HG03378 (cell line): Measurements from ENCODE around the gene DHRS9.

Source experiments
- ATAC-seq: cut with Tn5 transposase; IDR thresholded peaks from one replicate; pipeline ENCODE4 v1.9.1; 2021; ENCODE audit warnings: mild to moderate bottlenecking, moderate library complexity; ENCODE audit not compliant: unreplicated experiment

The DHRS9 gene

DNA sequence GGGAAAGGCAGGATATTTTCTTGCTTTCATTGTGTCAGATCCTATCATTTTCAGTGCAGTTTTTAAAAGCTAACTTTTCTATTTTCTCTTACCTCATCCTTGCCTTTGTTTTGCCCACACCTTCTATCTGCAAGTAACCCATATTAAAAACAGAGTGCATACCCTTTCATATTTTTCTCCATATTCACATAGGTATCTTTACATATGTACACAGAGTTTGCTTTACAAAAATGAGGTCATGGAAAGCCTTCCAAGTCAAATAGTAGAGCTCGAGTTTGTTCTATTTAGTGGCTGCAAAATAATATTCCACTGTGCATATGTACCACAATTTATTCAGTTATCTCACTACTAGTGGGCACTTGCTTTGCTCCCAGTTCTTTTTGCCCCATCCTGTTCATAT is 3.9 kb upstream of the DHRS9 start:
- no peak for ATAC-seq

DNA sequence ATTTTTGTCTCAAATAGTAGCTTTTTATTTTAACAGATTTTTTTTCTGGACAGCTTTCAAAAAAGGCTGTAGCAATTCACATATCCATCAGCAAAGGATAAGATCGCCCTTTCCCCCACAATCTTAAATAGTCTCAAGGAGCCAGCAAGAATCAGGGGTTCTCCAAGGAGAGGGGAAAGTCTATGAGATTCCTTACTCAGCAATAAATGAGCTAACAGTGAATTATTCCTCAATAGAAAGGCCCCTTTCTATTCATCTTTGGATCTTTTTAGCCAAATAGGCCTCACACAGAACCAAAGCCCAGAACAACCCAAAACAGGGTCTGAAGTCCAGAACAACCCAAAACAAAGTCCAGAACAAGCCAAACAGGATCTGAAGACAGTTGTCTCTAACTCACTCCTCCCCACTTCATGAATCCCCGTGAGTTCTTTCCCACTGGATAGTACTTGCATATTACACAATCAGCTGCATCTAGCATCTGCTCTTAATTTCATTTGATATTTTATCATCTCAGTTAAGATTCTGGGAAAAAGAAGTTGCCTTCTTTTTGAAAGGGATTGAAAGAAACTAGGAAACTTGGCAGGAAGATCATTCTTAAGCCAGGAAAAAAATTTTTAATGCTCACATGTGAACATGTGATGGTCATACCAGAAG is 3.4 kb upstream of the DHRS9 start:
- ATAC-seq, result no peak

DNA sequence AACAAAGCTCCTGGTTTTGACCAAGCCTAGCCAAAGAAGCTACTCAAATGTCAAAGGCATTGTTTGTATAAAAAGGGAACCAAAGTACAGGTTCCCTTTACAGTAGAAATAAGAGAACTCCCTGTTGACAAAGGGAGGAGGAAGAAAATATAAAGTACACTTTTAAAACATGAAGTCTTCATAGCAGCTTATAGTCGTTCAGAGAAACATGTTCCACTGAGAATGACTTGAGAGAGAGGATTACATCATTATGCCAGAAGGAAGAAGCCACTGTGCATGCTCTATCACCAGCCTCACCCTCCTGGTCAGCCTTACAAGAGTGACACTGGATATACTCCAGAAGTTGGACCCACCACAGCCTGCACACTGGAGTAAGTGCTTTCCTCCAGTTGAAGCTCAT is 2.5 kb upstream of the DHRS9 start:
- no peak for ATAC-seq

DNA sequence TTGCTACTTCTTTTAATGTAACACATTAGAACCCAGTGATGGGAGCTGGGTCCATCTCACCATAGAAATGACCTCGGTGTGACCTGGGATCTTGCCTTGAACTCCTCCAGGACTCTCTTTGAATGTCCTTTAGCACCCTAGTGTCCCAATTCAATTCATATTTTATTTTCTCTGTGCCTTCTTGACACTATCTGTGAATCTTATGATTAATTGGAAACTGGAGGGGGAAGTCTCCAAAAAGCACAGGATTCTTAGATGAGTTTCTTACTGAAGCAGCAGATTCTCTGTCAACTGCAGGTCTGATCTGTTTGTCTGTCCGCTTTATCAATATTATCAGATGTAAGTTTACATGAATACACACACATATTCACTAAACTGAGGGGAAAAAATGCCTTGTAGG is 470 bp downstream of the DHRS9 start:
- no peak for ATAC-seq

DNA sequence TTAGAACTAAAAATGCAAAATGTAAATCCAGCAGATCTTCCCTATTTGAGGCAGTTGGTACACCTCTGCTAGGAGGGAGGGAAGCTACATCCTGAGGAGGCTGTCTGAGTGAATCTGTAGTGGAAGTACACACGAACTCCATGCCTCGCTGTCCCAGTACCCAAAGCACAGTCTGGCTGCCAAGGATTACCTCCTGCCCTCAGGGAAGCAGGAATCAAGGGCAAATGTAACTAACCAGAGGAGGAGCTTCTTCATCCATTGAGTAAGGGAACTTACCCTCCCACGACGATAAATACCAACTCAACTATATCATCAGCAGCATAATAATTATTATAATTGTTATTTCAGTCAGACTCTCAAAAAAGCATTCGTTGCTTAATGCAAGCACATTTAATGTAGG is 2.1 kb downstream of the DHRS9 start:
- no peak for ATAC-seq

DNA sequence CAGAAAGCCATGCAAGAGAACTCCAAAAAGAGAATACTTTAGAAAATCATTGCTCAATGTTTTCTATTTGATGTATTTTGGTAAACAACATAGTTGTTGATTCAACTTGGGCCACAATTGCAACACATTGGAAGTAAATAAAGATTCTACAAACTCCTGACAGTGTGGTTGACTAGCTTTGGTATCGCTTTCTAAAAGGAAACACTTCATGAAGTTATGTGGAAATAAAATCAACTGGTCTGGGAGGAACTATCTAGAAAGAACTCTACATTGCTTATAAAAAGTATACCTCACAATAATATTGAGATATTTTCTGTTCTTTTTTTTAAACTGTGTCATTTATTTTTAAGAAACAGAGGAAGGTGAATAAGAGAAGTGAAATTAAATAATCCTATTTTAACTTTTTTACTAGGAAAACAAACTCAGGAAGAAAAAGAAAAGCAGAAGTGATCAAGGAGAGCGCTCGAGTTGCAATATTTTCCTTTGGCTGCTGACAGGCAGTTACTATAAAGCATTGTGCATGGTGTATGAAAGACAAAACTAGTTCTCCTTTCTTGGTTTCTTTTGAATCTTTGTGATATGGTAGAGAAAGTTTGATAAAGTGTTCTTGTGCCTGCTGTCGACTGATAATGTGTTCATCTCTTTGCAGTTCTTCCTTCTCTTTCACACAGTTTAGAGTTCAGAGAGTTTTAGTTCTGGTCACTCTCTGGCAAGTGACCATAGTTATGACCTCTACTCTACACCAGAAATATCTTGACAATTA is 3.0 kb downstream of the DHRS9 start:
- ATAC-seq, result peak; percentile 46

DNA sequence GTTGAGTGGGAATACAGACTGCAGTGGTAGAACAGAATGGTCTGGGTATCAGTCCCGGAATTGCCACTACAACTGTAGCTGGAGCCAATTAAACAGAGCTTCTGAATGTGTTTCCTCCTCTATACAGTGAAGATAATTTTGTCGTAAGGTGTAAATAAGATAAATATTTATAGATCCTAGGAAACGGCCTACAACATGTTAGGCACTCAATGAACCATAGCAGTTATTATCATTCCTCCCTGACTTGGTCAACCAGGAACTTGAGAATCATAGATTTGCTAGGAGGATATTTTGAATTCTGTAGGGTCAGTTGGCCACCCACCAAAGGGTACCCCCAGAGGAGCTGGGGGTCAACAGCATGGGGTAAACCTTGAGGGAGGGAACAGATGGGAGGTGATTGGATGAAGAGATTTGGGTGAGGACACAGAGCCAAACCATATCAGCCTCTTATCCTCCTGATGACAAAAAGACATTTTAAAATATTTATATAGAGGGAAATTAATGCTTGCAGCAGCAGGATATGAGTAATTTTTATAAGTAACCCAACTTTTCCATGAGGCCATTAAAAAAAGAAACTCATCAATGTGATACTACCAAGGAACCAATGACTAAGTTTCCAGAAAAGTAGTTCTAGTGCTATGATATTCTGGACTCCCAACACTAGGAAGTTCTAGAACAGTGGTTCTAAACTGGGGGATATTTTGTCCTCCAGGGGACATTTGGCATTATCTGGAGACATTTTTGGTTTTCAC is 4.0 kb downstream of the DHRS9 start:
- no peak for ATAC-seq

DNA sequence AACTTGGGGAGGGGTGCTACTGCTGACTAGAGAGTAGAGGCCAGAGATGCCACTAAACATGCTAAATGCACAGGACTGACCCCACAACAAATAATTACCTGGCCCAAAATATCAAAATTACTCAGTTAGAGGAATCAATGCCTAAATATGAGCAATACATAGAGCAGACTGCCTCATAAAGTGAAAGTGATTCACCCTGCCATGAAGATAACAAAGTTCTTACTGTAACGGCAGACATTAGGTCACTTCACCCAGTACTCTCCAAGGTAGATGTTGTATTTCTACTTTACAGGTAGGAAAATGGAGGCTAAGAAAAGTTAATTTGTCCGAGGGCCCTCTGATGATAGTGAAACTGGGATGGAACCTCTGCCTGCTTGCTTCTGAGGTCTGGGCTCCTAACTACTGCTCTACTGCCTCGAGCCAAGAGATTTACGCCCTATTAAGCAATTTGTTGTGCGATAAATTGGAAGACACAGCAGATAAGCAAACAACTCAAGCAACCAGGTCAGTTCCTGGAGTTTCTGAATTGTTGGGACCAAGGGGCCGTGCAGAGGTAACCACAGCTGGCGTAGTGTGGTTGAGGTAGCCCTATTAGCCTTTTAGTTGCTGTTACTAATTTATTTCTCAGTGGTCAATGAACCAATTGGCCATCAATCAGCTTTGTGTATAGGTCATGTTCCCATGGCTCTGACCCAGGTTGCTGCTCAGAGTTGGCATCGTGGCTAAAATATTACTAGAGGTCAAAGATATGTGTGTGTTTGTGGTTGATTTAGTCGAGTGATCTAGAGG is 4.8 kb downstream of the DHRS9 start:
- peak; percentile 58 for ATAC-seq

DNA sequence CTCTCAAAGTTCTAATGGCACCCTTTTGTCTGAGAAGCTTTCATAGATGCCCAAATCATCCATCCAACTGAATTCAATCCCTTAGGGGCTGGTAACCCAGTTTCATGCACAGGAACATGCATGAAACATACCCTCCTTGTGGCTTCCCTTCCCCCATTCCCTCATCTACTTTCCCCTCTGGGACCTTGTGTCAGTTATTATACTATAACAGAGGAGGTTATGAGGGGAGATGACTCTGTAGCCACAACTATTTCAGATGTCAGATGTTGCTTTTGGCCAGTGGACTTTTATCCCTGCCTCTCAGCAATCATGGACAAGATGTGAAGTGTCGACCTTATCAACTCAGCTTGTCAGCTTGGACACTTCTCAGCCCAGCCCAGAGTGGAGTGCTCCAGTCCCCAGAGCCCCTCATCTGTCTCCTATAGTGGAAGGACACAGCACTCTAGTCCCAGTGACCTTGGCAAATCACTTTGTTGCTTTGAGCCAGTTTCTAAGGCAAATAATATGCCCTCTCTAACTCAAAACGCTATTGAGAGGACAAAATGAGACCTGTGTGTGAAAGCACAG is 8.4 kb downstream of the DHRS9 start:
- no peak for ATAC-seq

DNA sequence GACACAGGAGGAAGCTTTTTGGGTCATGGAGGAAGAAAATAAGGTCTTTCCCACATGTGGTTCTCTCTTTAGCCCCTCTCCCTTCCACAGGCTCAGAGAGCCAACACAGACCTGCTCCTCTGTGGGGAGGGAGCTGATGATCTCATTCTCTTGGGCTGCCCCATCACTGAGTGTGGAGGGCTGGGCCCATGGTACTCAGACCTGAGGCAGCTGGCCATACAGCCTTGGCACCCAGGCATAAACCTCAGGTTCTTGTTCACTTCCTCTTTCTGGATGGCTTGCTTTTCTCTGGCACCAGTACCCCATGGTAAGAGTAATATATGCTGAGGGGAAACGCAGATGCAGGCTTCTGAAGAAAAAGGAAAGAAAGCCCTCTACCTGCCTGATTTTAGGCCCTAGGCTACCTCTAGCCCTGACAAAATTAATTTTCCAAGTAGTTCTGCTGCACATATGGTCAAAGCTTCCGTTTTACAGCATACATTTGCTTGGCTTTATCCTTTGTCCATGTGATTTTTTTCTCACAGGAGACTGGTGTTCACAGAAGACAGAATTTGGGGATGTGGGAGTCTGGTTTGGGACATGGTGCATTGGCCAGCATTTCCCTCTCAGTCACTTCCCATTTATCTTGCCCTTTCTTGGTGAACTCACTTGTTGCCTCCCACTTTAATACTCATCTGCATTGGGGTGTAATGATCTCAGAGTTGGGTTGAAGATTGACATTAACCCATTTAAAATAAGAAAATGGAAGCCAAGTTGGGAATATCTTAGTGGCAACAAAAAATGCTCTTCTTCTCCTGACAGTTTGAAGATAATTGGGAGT is 11.1 kb downstream of the DHRS9 start:
- peak; percentile 75 for ATAC-seq

DNA sequence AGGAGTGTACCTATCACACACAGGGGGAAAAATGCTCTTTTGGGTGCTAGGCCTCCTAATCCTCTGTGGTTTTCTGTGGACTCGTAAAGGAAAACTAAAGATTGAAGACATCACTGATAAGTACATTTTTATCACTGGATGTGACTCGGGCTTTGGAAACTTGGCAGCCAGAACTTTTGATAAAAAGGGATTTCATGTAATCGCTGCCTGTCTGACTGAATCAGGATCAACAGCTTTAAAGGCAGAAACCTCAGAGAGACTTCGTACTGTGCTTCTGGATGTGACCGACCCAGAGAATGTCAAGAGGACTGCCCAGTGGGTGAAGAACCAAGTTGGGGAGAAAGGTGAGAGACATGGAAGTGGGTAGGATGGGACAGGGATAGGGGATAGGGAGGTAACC is 12.2 kb downstream of the DHRS9 start:
- no peak for ATAC-seq

DNA sequence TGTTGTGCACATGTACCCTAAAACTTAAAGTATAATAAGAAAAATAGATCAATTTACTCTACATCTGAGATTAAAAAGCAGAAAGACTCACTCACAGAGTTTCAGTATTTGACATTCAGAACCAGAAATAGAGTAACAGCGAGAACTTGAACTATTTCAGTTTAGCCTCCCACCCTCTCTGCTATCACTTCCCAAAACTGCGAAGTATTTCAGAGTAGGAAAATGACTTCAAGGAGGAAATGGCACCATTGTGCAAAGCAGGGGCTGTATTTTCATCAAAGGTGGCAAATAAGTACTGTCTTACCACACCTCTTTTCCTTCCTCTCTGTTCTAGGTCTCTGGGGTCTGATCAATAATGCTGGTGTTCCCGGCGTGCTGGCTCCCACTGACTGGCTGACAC is 13.6 kb downstream of the DHRS9 start:
- peak; percentile 64 for ATAC-seq

DNA sequence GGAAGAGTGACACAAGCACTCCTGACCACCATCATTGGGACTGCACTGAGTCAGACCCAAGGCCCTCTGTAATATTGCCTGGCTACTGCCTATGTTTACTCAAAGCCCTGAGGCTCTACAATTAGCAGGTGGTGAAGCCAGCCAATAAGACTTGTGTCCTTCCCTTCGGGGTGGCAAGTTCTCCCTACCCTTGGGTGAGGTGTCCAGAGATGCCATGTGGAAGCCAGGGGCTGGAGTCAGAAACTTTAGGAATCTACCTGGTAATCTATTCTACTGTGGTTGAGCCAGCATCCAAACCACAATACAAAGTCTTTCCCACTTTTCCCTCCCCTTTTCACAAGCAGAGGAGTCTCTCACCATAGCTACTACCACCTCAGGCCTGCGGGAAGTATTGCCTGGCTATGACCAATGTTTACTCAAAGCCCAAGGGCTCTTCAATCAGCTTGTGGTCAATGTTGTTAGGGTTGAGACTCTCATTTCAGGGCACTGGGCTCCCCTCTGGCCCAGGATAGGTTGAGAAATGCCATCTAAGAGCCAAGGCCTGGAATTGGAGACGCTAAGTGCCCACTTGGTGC is 17.6 kb downstream of the DHRS9 start:
- ATAC-seq, result no peak

DNA sequence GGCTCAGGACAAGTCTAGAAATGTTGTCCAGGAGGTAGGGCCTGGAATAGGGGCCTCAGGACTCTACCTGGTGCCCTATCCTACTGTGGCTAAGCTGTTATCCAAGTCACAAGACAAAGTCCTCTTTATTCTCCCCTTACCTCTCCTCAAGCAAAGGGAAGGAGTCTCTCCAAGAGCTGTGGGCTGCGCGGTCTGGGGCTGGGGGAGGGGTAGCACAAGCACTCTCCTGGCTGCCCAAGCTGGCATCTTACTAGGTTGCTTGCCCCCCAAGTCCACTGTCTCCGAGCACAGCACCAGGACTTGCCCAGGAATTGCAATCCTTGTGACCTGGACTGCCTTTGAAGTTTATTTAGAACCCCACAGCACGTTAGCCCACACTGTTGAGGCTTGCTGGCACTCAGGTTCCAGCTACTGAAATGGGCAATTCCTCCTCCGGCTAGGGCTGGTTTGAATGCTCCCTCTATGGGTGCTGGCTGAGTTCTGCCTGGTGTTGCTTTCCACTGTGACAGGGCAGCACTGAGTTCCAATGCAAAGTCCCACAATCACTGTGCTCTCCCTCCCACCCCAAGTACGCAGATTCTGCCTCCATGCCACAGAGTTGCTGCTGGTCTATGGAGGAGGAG is 18.5 kb downstream of the DHRS9 start:
- no peak for ATAC-seq

DNA sequence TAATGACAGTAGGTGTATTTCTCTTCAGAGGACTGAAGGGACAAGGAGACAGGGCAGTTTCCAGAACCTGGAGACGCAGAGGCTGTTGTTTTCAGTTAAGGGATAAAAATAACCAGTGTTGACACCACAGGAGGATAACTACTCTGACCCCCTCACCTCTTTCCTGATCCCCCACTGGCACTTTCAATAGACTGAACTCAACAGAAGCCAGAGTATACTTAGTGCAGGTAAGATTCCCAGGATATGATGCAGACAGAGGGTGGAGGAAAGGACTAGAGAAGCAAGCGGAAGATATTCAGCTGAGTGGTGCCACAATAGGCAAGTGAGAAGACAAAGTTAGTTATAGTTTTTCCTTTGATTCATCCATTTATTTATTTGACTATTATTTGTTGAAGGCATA is 19.8 kb downstream of the DHRS9 start:
- no peak for ATAC-seq

DNA sequence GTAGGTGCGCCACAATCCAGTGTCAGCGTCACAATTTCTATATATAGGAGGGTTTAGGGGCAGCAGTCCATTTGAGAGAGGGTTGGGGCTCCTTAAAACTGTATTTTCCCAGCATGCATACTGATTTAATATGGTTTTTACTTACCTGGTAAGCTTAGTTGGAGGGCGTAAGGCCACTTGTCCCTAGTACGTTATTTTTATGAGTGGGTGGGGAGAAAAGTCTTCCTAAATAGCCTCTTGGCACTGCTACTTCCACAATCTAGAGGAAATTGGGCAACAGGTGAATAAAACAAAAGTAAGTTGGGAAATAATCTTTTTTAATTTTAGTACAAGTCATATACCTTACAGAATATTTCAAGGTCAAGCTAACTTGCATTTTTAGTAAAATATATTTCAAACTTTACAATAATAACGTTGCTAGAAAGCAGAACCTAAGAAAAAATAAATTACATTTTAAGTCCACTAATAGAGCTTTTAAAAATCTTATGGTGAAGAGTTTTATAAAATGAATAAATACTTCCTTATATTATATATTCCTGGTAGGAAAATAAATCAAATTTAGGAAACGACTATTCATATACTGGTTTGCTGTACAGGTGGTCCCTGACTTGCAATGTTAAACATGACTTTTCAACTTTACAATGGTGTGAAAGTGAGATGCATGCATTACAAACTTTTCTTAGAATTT is 20.9 kb downstream of the DHRS9 start:
- no peak for ATAC-seq

DNA sequence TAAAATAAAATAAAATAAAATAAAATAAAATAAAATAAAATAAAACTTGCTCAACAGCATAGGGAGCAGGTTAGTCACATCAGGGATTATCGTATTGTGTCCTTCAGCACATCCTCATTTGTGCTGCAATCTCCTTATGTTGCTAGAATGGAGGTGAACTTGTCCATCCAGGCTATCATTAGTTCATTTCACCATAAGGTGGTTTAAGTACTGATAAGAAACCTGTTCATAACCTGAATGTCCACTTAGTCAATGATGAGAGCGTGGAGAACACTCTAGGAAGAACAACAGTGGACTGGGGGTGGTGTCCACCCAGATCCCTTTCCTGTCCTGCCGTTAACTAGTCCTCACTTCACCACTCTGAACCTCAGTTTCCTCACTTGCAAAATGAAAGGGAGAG is 21.9 kb downstream of the DHRS9 start:
- no peak for ATAC-seq

DNA sequence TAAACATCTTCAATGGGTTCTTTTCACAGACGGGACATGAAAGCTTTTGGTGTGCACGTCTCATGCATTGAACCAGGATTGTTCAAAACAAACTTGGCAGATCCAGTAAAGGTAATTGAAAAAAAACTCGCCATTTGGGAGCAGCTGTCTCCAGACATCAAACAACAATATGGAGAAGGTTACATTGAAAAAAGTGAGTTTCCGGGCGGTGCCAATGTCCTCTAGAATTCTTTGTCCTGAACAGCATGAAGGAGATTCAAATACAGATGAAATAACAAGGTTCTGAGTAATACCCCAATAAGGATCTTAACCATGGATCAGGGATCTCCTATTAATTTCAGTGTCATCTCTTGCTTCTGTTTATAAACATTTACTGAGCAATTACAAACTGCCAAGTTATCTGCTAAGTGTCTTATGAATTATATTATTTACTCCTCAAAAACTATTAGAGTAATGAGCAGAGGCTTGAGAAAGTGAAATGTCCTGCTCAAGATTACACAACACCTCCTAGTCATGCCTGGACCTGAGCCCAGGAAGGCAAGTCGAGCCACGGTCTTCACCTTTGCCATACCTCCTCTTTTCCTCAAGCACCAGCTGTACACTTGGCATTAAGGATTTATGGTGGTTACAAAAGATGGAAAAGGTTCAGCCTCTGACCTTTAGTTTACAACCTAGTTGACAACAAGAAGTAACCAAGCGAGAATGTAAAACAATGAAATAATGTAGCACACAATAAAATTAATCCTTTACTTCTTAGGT is 22.6 kb downstream of the DHRS9 start:
- ATAC-seq, result no peak
